GM21786 (cell line): Measurements from ENCODE around the gene ARL2BP.
A peak's percentile ranks its signal among the peaks of the same experiment; 100 is the strongest.

Experiments
- ATAC-seq: cut with Tn5 transposase; IDR thresholded peaks from one replicate; pipeline ENCODE4 v1.9.1; 2021; ENCODE audit not compliant: unreplicated experiment

The ARL2BP gene

DNA sequence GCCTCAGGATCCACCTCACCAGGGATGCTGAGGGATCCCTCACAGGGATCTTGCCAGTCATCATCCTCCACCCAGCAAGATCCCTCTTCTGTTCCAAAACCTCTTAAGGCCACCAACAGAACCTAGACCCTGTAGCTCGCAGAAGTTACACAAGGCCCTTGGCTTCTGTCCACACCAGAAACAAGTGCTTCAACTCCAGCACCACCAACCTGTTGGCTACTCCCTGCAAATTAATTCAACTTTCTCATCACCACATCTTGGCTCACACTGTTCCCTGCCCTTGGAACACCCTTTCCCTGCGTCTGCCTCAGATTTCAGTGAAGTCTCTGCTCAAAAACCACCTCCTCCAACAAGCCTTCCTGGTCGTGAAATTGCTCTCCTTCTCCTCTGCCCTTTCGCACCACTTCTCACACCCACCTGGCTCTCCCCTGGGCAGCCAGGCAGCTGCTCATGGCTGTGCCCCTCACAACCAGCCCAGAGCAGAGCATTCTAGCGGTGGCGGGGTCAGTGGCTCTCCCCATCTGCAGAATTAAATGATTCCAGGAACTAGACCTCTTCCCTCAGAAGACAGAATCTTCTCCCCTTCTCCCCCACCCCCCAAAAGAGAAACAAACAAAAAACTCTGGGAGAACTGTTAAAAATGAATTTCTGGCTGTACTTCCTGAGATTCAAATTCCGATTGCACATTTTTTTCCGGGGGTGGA lies 37.6 kb downstream of the ARL2BP start:
- no peak for ATAC-seq

DNA sequence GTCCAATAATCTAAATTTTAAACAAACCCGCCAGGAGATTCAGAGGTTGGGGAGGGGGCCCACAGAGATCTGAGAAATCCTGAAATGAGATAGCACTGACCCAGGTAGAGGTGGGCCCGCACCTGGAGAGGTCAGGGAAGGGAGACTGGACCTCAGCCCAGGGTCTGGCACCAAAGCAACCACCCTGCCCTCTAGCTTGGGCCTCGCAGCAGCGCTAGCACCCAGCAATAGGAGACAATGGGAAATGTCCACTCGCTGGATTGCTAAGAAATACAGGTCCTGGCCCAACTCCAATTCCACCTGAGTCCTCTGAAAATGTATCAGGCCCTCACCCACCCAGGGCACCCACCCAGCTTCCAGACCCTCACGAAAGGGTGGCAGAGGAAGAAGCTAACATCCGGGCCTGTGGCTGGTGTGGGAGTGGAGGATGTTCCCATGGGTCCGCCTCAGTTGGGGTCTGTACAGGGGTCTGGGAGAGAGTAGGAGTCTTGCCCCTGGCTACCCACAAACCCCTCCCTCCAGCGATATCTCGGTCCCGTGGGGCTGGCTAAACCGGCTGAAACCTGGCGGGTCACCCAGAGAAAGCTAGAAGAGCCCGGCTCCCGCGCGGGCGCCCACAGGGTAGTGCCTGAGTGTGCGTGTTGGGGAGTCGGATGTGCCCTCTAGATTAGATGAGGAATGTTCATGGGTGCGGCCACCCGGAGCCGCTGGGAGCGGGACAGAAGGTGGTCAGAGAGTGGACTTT lies 38.3 kb downstream of the ARL2BP start:
- no peak for ATAC-seq

DNA sequence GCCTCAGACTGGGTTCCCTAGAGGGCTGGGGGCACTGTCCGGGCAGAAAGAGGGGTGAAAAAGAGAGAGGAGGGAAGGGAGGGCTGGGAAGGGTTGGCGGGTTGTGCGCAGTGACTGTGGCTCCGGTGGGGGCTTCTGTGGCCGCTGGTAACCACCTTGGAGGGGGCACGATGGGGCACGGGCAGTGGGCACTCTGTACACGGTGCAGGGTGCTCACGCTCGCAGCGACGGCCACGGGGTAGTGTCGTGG lies 38.8 kb downstream of the ARL2BP start:
- no peak for ATAC-seq

DNA sequence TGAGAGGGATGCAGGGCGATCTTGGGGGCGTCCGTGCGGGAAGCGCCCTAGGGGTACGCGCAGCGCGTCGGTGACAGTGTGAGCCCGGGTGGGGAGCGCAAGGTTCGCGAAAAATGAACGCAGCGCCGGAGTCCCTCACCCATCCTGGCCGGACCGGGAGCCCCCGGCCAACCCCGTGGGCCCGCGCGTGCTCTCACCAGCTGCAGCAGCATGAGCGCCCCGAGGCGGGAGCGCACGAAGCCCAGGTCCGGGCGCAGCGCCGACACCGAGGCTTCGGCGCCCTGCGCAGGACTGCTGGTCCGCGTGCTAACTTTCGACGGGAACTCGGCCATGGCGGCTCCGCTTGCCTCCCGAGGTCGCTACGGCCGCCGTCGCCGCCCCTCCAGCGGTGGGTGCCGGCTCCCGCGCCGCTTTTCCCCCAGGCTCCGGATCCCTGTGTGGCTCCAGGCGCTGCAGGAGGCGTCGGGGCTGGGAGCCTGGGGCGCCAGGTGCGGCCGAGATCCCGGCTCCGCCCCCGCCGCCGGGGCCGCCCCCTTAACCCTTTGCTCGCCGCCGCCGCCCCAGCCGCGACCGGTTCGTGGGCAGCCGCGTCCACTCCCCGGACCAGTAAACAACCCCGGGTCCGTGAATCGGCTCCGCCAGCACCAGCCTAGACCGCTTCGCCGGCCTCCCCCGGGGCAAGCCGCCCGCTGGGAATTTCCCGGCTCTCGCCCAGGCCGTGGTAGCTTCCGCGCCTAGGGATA lies 39.3 kb downstream of the ARL2BP start, which contains the start of gene PLLP:
Gene PLLP (minus strand): TSS at position 464 of the 743 bp plus-strand sequence. CDS start 132 bp downstream, at position 332.
- no peak for ATAC-seq

DNA sequence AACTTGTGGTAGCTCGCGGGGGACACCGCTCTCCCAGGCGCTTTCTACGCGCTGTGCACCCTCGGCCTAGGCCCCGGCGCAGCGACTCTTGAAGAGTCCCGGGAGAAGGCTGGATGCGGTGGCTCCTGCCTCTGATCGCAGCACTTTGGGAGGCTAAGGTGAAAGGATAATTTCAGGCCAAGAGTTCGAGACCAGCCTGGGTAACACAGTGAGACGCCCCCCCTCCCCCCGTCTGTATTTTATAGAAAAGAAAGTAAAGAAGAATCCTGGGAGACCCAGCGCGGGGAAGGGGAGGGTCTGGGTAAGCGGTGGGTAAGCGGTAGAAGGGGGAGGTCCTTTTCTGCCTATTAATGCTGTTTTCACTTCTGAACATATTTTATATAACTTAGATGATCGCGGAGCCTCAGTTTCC lies 39.9 kb downstream of the ARL2BP start:
- ATAC-seq = no peak

DNA sequence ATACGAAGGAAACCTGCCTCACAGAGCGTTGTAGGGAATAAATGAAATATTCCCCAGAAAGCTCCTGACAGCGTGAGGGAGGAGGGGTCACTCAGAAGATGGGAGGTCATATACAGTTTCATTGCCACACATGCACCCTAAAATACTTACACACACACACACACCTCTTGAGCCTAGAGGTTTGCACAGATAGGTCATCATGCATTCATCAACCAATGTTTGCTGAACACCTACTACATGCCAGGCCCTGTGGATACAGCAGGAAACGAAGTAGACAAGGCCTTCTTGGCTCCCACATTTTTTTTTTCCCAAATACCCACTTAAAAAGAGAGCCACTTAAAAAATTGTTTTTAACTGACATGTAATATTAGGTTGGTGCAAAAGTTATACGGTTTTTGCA lies 40.3 kb downstream of the ARL2BP start:
- no peak for ATAC-seq

DNA sequence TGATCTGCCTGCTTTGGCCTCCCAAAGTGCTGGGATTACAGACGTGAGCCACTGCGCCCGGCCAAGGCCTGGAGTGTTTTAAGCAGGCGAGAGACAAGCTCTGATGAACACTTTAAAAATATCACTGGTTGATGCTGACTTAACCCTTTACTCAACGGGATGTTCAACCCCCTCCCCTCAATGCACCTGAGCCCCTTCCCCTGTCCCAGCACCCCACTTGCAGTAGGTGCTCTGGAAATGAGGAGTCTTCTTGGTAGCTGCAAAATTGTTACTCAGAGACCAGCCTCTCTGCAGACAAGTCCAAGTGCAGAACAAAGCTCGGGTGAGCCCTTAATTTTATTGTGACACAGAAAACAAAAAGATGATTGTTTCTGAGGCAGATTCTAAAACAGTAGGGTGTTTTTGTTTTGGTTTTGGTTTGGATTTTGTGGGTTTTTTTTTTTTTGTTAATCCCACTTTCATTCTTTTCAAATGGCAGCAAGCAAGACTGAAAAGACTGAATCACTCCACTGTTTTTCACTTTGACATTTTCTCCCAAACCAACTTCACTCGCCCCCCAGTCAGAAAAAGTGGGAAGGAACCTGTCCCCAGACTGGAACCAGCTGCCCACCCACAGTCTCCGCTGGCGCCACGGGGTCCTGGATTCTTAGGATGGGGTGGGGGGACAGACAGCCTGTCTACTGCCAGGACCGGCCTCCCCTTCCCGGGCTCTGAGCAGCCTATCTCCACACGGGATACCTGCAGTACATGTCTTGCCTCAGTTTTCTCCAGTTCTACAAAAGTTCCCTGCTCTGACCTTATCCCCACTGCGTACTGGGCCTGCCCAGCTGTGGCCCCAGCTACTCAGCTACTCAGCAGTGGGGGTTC lies 44.6 kb downstream of the ARL2BP start:
- ATAC-seq = no peak

DNA sequence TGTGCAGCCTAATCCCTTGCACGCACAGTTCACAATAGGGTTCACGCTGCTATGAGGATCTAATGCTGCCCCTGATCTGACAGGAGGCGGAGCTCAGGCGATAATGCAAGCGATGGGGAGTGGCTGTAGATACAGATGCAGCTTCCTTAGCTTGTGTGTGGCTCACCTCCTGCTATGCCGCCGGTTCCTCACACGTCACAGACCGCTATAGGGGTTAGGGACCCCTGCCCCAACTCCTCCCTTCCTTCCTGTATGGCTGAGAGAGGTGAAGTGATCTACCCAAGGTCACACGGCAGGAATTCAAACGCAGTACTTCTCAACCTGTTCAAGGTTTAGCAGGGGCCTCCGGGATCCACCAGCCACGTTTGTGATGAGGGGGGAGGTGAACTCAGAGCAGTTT lies 52.8 kb downstream of the ARL2BP start:
- no peak for ATAC-seq

DNA sequence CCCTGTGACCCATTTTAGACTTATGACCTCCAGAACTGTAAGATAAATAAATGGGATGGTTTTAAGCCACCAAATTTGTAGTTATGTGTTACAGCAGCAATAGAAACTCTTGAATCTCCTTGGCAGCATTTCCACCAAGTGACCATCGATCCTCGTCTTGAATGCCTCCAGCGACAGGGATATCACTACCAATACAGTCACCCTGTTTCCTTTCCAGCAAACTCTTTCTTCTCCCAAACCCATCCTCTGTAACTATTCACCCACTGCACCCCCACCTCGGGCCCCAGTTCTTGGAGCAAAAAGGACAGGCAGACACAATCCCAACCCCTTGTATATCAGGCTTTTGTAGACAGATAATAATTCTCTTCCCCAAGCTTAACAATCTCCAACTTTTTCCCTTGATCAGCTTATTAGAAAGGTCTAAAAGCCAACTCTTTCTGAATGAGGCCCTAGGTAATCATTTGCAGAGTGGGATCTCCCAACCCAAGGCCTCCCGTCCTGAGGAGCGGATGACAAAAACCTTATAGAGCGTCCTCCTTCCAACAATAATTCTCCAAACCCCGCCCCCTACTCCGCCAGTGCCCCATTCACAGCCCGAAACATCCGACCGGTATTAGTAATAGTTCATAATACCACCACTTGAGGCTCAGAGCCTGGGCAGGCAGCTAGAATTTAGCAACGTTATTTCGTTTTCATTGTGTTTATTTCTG lies 54.1 kb downstream of the ARL2BP start:
- ATAC-seq = peak; percentile 27

DNA sequence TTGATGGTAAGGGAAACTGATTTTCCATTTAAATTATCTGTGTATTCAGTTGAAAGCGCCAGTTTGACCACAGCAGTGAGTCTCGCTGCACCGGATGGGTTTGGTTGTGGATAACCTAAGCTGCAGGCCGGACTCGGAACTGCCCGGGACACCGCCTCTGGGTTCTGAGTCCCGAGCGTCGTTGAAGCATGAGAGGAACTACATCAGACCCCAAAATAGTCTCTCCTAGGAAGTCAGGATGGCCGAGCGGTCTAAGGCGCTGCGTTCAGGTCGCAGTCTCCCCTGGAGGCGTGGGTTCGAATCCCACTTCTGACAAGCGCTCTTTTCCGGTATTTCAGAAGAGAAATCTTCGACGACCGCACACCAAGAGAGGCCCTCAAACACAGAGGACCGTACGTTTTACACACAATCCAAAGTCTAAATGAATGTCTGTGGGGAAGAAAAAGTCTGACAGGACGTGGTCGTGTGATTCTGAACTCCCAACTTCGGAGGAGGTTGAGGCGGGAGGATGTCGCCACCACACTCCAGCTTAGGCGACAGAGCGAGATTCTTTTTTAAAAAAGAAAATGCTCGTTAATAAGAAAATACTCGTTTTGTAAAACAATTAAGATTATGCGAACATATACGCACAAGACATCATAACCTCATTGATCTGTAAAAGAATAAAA lies 54.8 kb downstream of the ARL2BP start:
- ATAC-seq = peak; percentile 51

DNA sequence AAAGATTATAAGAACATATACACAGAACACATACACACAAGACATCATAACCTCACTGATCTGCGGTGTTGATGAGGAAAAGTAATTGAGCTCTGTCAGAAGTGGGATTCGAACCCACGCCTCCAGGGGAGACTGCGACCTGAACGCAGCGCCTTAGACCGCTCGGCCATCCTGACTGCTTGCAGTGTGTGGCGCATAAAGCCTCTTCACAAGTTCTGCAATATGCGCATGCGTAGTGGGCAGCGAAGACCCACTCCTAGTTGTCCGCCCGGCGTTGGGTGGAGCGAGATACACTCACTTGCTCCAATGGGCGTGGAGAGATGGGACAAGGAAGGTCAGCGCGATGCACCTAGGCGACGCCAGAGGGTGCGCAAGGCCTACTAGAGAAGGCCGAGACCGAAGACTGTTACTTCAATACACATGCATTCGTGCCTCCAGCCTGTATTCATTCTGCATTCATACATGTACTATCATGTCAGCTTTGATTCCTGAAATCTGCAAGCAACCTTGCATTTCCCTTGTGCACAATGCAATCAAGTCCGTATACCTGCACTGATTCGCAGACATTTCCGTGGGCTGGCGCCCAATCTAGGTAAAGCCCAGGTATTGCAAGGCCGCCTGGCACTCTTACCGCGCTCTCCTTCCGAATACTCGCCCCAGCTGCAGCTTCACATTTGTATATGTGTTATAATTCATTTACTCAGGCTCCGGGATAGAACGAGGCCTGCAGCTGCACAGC lies 55.5 kb downstream of the ARL2BP start:
- ATAC-seq = peak; percentile 85

DNA sequence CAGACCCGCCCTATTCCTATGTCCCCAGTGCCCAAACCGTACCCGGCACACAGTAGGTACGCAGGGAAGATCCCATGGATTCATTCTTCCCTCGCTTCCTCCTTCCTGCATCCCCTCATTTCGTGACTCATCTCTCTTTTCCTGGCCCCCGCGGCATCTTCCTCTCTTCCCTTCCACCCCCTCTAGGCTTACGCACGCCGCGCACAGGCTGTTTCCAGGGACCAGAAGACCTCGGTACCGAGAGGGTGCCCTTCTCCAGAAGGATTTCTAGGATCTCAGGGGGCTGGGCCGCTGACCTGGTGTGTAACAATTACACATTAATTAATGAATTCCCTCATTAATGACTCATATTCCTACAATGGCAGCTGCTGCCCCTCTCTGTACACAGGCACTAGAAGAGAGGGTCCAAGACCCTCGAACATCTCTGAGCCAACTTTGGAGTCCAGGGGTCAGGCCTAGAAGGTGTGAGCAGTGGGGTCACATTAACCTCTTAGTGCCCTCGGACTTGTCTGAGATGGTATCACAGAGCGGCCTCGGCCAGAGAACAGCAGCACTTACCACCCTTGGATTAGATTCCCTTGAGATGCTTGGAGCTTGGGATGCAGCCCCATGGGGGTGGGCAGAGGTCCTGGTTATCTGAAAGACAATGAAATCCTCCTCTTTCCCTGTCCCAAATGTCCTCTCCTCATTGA lies 56.2 kb downstream of the ARL2BP start:
- no peak for ATAC-seq
